ENCODE measurements around the gene ZNF764. TPM values are rescaled to one million over a fixed set of nuclear protein-coding genes. Genes with fewer than 3 reads are reported as not detected.

ZNF764 gene
- total RNA-seq, 1 donor from 2014 or later = 8.4 TPM

DNA sequence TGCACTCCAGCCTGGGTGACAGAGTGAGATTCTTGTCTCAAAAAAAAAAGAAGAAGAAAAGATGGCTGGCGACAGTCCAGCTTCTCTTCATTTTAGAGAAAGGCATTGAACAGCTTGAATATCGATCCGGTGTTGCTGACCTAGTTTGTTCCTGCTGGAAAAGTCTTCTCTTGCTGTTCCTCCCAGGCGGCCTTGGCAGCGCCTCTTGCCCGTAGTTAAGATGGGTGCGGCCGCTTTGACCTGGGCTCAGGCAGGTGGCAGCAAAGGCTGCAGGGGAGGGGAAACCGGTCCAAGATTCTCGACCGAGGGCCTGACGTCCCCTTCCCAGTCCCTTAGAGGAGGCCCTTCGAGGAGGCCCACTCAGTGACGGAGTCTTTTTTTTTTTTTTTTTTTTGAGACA, 3.8 kb upstream of the ZNF764 start:
- Histone ChIP-seq H3K27me3 (ENCODE audit: low read depth) (no peaks in the 10 kb centered on the region), H3K36me3 (no peaks in the 10 kb centered on the region), H3K4me1 (peaks cover 19% of the 10 kb centered on the region), H3K9me3 (no peaks in the 10 kb centered on the region), H3K27ac (peak overlapping the region; percentile 85), H3K4me3 (peak overlapping the region; percentile 59)
- intact Hi-C loops (cut with DNase I) = no loop called here
- no peak for DNase-seq
- no peak for ATAC-seq
- TF ChIP-seq, protein P1, sequence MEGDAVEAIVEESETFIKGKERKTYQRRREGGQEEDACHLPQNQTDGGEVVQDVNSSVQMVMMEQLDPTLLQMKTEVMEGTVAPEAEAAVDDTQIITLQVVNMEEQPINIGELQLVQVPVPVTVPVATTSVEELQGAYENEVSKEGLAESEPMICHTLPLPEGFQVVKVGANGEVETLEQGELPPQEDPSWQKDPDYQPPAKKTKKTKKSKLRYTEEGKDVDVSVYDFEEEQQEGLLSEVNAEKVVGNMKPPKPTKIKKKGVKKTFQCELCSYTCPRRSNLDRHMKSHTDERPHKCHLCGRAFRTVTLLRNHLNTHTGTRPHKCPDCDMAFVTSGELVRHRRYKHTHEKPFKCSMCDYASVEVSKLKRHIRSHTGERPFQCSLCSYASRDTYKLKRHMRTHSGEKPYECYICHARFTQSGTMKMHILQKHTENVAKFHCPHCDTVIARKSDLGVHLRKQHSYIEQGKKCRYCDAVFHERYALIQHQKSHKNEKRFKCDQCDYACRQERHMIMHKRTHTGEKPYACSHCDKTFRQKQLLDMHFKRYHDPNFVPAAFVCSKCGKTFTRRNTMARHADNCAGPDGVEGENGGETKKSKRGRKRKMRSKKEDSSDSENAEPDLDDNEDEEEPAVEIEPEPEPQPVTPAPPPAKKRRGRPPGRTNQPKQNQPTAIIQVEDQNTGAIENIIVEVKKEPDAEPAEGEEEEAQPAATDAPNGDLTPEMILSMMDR (IDR thresholded peaks at IDR 0.05) = no peak

DNA sequence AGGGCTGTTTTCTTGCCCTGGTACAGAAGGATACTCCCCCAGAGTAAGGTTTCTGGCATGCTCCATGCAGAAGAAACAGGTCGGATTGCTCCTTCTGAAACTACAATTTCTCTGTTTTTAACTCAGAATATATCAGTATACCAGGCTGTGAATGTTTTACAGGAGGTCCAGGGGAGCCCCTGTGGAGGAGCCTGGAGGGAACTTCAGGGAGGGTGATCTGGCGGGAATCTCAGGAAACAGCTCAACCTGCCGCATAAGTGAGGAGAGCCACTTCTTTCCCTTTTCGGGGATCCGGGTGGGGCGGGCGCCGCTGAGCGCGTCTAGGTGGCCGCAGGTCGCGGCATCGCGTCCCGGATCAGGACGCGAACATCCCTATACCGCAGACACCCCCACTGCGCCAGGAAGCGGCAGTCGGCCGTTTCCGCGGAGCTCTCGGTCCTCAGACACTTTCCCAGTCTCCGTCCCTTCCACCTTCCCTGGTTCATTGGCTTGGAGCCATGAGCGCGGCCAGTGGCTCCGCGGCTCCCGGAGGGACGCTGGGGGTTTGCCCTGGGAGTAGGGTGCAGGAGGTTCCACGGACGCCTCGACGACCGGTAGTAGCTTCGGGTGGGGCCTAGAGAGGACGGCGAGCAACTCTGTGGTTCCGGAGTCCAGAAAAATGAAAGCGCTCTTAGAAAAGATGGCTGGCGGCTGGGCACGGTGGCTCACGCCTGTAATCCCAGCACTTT, 3.1 kb upstream of the ZNF764 start:
- H3K27me3 ChIP-seq (ENCODE audit: low read depth) = no peaks in the 10 kb centered on the region
- peak; percentile 65 for DNase-seq
- H3K36me3 ChIP-seq = peaks cover 4% of the 10 kb centered on the region
- no peaks in the 10 kb centered on the region for H3K9me3 ChIP-seq
- intact Hi-C loops (cut with DNase I) = no loop called here
- TF ChIP-seq, protein P1 (IDR thresholded peaks at IDR 0.05) = no peak
- peaks cover 26% of the 10 kb centered on the region for H3K4me1 ChIP-seq
- peak overlapping the region; percentile 85 for H3K27ac ChIP-seq
- H3K4me3 ChIP-seq = peak overlapping the region; percentile 59
- ATAC-seq = no peak

DNA sequence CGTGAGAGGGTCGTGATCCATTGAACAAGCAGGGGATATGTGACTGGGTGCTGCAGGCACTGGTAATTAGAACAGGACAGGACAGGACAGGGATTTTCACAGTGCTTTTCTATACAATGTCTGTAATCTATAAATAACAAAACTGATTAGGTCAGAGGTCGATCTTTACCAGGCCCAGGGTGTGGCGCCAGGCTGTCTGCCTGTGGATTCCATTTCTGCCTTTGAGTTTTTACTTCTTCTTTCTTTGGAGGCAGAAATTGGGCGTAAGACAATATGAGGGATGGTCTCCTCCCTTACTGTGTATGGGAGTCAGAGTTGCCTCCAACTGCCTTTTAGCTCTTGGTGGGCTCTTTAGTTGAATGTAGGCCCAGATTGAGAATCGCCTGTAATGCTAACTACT, 1.5 kb upstream of the ZNF764 start:
- no peaks in the 10 kb centered on the region for H3K9me3 ChIP-seq
- H3K36me3 ChIP-seq = peaks cover 20% of the 10 kb centered on the region
- no peaks in the 10 kb centered on the region for H3K27me3 ChIP-seq (ENCODE audit: low read depth)
- H3K4me1 ChIP-seq = peaks cover 26% of the 10 kb centered on the region
- peak overlapping the region; percentile 46 for H3K27ac ChIP-seq
- H3K4me3 ChIP-seq = no peak overlapping the region
- intact Hi-C loops (cut with DNase I) = no loop called here
- no peak for DNase-seq
- ATAC-seq = no peak
- TF ChIP-seq, protein P1 (IDR thresholded peaks at IDR 0.05) = no peak

DNA sequence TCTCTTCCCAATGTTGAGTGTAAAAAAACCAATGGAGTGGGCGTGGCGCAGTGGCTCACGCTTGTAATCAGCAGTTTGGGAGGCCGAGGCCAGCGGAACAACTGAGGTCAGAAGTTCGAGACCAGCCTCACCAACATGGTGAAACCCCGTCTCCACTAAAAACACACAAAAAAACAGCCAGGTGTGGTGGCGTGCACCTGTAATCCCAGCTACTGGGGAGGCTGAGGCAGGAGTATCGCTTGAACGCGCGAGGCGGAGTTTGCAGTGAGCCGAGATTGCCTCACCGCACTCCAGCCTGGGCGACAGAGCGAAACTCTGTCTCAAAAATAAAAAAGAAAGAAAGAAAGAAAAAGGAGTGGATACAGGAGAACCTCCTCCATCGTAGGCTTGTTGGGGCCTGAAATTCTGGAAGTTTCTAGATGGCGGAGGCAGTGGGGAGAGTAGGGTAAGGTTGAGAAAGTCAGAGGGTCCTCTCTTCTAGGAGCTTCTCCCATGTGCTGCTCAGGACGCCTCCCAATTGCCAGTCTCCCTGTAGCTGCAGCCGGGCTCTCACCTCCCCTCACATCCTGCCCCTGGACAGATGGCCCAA, 709 bp upstream of the ZNF764 start:
- Histone ChIP-seq H3K27ac (peak overlapping the region; percentile 98), H3K4me1 (peaks cover 26% of the 10 kb centered on the region), H3K27me3 (ENCODE audit: low read depth) (no peaks in the 10 kb centered on the region), H3K36me3 (peaks cover 28% of the 10 kb centered on the region), H3K4me3 (peak overlapping the region; percentile 92), H3K9me3 (no peaks in the 10 kb centered on the region)
- DNase-seq (no peak), ATAC-seq (no peak)
- intact Hi-C loops (cut with DNase I) = no loop called here
- TF ChIP-seq, protein P1 (IDR thresholded peaks at IDR 0.05) = no peak

DNA sequence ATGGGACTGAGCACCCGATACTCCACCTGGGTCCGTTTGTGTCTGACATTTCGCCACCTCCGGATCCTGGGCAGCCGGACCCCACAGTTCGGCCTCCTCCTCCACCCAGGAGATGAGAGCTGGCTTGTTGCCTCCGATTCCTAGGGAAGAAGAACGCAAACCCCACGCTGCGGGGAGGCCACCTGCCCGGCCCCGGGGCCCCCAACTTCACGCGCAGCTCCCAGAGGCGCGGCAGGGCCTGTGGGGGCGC, 542 bp downstream of the ZNF764 start:
- TF ChIP-seq, protein P1 (IDR thresholded peaks at IDR 0.05) = no peak
- Histone ChIP-seq H3K36me3 (peaks cover 36% of the 10 kb centered on the region), H3K27ac (peak overlapping the region; percentile 98), H3K4me1 (peaks cover 37% of the 10 kb centered on the region), H3K9me3 (no peaks in the 10 kb centered on the region), H3K27me3 (ENCODE audit: low read depth) (no peaks in the 10 kb centered on the region), H3K4me3 (peak overlapping the region; percentile 92)
- DNase-seq (no peak), ATAC-seq (no peak)
- intact Hi-C loops (cut with DNase I) = no loop called here
